D341Med (cell line): ENCODE measurements around the gene ZNF423.

Source experiments
- DNase-seq: peaks from one replicate; pipeline ENCODE4 v3.0.0; 2012; ENCODE audit warnings: low spot score

Gene ZNF423

DNA sequence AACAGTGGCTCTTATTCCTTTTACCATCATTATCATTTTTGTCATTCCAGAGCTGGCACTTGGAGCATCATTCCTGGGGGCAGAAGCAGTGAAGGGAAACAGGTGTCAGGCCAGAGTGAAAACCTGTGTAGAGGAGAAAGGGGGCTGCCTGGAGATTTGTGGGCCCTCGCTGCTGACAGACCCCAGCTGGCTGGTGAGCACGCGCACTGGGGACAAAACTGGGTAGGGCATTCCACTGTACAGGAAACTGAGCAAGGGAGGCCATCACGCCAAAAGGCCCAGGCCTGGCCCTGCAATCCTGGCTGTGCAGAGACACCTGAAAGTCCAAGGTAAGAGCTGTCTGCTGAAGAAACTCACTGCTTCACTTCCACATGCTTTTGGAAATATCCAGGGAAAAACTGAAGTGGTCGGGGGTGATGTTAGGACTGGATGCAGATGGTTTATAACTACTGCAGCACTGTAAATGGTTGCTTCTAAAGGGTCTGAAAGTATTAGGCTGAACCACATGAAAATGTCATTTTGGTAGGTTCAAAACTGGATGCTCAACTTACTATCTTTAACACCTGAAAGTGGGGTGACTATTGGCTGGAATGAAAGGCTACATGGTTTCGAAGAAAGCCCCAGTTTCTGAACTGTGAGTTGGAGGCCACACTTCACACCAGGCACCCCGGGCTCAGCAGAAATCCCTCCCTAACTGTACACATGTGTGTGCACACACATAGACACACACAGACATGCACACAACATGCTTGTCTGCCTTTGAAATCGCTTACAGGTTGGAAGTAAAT is 257.3 kb downstream of the ZNF423 start:
- DNase-seq = no peak

DNA sequence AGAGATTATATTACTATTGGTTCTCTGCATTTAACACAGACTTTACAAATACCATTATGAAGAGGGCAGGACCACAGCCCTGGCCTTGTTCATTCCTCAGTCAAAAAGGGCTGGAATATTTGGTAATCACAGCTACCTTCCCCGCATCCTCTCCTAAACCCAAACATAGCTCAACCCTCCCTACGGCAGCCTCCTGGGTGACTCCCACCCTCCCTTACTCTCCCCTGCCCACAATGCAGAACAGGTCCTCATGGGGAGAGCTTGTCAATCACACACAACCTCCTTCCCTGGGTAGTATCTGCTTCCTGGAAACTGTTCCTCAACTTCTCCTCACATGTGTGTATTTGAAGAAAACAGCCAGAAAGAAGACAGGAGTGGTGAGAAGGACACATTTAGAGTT is 258.1 kb downstream of the ZNF423 start:
- DNase-seq = no peak

DNA sequence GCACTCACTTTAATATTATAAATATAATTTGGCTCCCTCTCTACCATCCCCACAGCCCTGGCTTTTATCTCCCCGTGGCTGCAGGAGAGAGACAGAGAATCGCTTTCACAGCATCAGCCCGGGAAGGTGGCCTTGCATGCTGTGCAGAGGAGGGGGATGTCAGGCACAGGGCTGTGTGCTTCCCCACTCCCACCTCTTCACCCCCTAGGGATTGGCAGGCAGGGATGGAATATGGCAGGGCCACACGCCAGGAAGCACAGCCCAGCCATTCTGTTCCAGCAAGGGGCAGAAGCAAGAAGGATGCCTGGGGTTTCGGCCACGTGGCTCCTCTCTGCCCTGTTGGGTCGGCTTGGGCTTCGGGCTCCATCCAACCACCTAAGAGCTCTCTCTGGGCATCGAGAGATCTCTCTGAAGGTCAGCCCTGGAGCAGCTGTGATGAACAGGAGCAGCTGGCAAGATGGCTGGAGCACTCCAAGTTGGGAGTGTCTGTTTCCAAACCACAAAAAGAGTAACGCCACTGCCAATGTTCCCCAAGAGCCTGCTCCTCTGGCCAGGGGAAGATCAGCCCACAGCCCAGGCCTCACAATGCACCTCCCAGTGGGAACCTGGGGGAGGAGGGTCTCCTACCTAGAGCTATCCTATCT is 259.1 kb downstream of the ZNF423 start:
- DNase-seq = no peak

- DNase-seq = no peak
Measured at GRCh38 chr16:49596068-49596467, 259.8 kb downstream of the ZNF423 start.

GRCh38 chr16:49594685-49595498 is 261.0 kb downstream of the ZNF423 start:
- no peak for DNase-seq

GRCh38 chr16:49594153-49594552 is 261.8 kb downstream of the ZNF423 start:
- no peak for DNase-seq

DNA sequence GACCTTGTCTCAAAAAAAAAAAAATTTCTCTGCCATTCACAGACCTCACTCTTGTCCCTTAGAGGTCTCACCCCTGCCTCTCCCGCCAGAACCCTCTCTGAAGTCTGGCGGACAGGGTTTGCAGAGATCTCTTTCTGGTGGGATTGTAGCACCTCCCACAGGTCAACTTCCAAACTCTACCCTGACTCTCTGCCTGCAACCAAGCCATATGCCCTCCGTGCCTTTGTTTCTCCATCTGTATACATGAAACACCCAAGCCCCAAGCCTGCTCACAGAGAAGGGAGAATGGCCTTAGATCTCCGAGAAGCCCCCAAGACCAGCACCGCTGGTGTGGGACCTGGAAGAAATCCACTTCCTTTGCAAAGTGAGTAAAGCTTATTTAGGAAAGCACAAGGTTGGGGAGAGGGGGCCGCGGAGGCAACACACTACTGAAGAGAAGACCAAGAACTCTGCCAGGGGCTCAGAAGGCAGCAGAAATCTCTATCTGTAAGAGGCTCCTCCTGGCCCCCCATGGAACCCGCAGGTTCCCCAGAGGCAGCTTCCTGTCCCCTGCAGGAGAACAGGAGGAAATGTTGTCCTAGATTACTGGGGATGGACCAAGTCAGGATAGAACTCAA is 262.4 kb downstream of the ZNF423 start:
- no peak for DNase-seq

GRCh38 chr16:49592546-49593423 is 263.1 kb downstream of the ZNF423 start:
- peak; percentile 71 for DNase-seq

- DNase-seq = no peak
Measured at GRCh38 chr16:49590166-49590871, 265.6 kb downstream of the ZNF423 start.

DNA sequence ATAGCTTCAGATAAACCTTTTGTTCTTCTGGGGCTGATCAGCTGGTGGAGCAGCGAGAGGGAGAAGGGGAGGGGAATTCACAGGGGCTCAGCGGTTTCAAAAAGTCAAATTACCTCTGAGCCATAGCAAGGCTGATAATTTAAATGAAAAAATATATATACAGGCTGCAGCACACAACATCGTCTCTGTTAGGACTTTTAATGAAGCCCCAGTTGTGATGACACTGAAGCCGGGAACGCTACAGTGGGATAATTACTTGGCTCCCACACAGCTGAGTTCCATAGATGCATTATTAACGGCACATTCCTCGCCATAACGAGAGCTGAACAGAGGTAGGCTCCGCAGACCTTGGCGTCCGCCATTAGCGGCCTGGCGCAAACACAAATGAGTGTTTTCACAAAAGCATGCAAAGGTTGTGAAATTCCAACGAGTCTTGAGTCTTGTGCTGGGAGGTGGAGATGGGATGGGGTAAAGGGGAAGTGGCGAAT is 266.3 kb downstream of the ZNF423 start:
- DNase-seq = no peak

DNA sequence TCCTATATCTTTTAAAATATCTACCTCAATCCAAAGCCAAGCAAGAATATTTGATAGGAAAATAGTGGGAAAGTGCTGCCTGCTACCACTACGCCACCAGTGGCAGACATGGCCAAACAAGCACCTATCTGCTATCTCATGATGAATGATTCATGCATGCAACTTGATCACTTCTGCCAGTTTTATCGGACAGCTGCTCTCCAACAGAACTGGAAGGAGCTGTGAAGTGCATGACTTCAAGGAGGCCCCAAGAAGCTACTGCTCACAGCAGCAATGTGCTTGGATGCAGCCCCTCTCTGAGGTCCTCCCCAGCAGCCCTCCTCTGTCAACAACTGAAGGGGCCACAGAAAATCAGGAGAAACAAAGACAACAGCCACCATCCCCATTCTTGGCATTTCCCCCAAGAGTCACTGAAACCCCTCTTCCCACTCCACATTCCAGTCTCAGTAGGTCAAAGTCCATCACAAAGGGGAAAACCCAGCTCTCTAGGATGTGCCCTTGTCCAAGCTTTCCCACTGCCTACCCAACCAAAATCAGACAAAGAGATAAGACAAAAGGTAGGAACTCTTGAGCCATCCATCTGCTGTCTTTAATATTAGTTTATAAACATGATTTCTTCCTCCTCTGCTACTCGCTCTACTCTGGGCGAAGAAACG is 267.1 kb downstream of the ZNF423 start:
- DNase-seq = no peak

- DNase-seq = no peak
Measured at GRCh38 chr16:49588026-49588425, 267.9 kb downstream of the ZNF423 start.

DNA sequence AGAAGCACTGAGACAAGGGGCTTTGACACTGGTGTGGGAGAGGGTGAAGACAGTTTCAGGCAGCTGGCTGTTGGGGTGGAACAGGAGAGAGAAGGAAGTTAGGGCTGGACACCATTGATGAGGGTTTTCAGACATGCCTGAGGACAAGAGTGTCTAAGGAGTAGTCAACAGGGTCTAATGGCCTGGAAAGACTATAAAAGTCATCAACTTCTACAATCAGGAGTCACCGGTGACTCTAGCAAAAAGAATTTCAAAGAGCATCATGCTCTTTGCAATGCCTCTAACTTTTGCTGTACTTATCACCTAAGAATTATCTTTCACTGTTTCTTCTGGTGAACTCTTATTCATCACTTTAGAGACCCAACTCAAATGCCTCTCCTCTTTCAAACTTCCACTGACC is 268.4 kb downstream of the ZNF423 start:
- DNase-seq = no peak

DNA sequence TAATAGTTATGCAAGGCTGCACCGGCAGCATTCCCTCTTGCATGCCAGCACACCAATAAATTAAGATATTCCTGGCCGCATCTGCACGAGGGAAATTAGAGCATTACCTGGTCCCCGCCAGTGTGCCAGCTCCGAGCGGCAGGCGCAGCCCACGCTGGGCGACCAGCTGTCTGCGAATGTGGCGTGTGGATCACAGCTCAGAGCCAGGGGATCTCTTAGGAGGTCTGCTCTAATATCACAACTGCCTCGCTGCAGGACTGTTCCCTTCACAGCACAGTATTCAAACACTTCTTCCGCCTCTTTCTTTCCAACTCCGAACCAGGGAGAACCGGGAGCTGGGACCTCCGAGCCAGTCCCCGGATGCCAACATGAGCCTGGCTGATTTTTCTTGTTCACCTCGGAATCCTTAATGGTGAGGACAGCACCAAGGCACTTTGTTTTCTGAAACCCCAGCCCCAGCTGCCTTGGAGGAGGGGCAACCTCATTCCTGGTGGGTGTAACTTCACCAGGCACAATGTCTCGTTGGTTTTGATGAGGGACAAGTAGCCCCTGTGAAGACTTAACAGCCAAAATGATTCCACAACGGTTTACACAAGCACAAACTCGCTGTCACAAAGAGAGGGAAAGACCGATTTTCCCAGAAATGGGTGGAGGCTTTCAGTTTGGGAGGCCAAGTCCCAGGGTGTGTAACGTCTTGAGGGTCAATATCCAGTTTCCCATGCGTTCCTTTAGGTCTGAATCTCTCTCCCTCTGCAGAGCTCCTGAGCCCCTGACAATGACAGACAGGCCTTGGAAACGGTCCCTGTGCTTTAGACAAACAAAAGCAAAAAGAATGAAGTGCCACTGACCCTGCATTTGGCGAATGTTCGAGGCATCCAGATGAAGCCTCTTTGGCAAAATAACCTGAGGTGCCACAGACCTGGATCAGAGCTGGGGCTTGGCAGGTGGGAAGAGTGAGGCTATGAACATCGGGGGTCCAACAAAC is 269.2 kb downstream of the ZNF423 start:
- no peak for DNase-seq

GRCh38 chr16:49585143-49585832 is 270.6 kb downstream of the ZNF423 start:
- DNase-seq = no peak

DNA sequence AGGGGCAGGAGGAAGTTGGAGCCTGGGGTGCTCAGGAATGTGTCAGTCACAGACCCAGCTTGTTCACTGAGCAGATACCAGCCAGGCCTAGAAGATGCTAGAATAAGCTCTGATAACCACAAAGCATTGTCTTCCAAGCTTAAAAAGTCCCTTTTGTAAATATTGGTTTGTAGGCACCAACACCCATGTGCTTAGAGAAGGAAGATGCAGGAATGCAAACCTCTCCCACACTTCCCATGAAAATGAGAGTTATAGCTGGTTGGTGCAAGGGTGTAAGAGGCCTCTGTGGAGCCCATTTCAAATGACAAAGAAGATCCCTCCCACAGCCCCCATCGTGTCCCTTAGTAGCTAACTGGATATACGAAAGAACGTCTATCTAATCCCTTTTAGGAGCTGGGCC is 272.0 kb downstream of the ZNF423 start:
- DNase-seq = no peak

DNA sequence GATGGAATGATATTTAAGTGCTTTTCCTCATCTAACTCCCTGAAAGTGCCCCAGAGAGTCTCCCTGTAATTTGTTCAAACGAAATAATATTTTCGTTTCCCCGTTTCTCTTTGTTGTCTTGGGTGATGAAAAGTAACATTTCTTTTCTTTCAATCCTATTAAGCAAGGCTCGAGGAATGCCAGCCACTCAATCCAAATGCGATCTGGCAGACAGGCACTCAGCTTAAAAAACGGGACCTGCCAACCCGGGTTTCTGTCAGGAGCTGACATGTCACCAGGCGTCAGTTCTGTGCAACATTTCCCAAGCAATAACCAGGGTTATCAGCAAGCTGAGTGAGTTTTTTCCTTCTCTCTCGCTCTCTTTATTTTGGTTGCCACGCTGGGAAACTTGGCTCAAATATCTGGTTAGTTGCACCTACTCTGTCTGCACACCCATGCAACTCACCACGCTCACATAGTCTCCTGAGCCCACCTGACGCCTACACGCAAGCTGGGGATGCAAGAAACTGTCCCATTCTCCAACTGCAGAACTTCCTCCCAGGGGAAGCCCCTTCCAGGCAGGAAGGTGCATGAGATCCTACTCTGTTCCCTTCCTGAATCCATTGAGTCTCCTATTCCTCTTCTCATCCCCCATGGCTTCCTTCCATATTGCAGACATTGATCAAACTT is 274.1 kb downstream of the ZNF423 start:
- no peak for DNase-seq
